SK-N-SH (cell line): ENCODE data around the gene CEP152. TPM values are rescaled to one million over a fixed set of nuclear protein-coding genes. Genes with fewer than 3 reads are reported as not detected.

ENCODE experiments used
- CTCF ChIA-PET: fragments of 300-600, 350-600 bp; formaldehyde crosslinking; extraction: SDS; loops from one replicate; lab custom pipeline; 2021; lab: Yijun Ruan, JAX
- POLR2A ChIA-PET: fragments of 350-600 bp; sonication (Branson Sonifier 250); formaldehyde crosslinking; extraction: SDS; loops from one replicate; lab custom pipeline; 2020; ENCODE audit warnings: antibody characterized with exemption, inconsistent platforms; lab: Yijun Ruan, JAX
- DNase-seq: peaks from one replicate; pipeline ENCODE4 v3.0.0; 2012
- H2AFZ ChIP-seq: fragments of 200-600 bp; sonication (generic); 2 replicates; pipeline ENCODE4 v1.8.1; 2016; ENCODE audit warnings: antibody characterized with exemption, mild to moderate bottlenecking, low read depth
- H3F3A ChIP-seq: fragments of 200-600 bp; sonication (generic); replicated peaks from 2 replicates; pipeline ENCODE3; 2016; ENCODE audit warnings: antibody characterized with exemption, mild to moderate bottlenecking; ENCODE audit not compliant: insufficient read depth
- H3K27ac ChIP-seq, 2 experiments: fragments of 200-500 bp in 1 of 2; fragments of 200-600 bp in 1 of 2; sonication (Bioruptor generic) in 1 of 2; sonication (generic), shearing (Covaris generic) in 1 of 2; 2 replicates each; pipeline versions ENCODE4 v1.5.1 to v1.6.1; 2014 to 2016; ENCODE audit warnings: low read depth in 2 of 2, inconsistent platforms in 1 of 2, low read length in 1 of 2, mild to moderate bottlenecking in 1 of 2, mixed read lengths in 1 of 2
- H3K27me3 ChIP-seq: fragments of 200-600 bp; sonication (generic), shearing (Covaris generic); 2 replicates; pipeline ENCODE4 v1.6.1; 2016; ENCODE audit warnings: mixed run types; ENCODE audit not compliant: insufficient read depth
- H3K36me3 ChIP-seq, 2 experiments: fragments of 200-500 bp in 1 of 2; fragments of 200-600 bp in 1 of 2; sonication (Bioruptor generic) in 1 of 2; sonication (generic) in 1 of 2; replicated peaks in 1 of 2; 2 replicates each; pipeline versions ENCODE3 to v1.5.1; 2014 to 2016; ENCODE audit warnings: low read length in 1 of 2, mild to moderate bottlenecking in 1 of 2; ENCODE audit not compliant: insufficient read depth in 2 of 2, control insufficient read depth in 1 of 2
- H3K4me1 ChIP-seq, 2 experiments: fragments of 200-500 bp in 1 of 2; fragments of 200-600 bp in 1 of 2; sonication (Bioruptor generic) in 1 of 2; sonication (generic), shearing (Covaris generic) in 1 of 2; 2 replicates each; pipeline versions ENCODE4 v1.5.1 to v1.6.1; 2014 to 2016; ENCODE audit warnings: low read depth in 1 of 2, low read length in 1 of 2, mixed run types in 1 of 2; ENCODE audit not compliant: insufficient read depth in 2 of 2, control insufficient read depth in 1 of 2
- H3K4me2 ChIP-seq: fragments of 200-600 bp; sonication (generic), shearing (Covaris generic); 2 replicates; pipeline ENCODE4 v1.6.1; 2017; ENCODE audit warnings: mixed run types
- H3K4me3 ChIP-seq, 2 experiments: fragments of 200-500 bp in 1 of 2; fragments of 200-600 bp in 1 of 2; sonication (Bioruptor generic) in 1 of 2; sonication (generic), shearing (Covaris generic) in 1 of 2; 2 replicates each; pipeline versions ENCODE4 v1.5.1 to v1.8.1; 2014 to 2016; ENCODE audit warnings: low read depth in 2 of 2, inconsistent platforms in 1 of 2, low read length in 1 of 2, mild to moderate bottlenecking in 1 of 2, mixed read lengths in 1 of 2, moderate library complexity in 1 of 2
- H3K79me2 ChIP-seq: fragments of 200-600 bp; sonication (generic); 2 replicates; pipeline ENCODE4 v1.8.1; 2017; ENCODE audit warnings: mild to moderate bottlenecking; ENCODE audit not compliant: insufficient read depth
- H3K9ac ChIP-seq: fragments of 200-600 bp; sonication (generic); 2 replicates; pipeline ENCODE4 v1.6.1; 2017; ENCODE audit warnings: mixed run types
- H3K9me2 ChIP-seq: fragments of 200-600 bp; sonication (generic); 2 replicates; pipeline ENCODE4 v1.6.1; 2017; ENCODE audit warnings: mixed run types
- H3K9me3 ChIP-seq: fragments of 200-600 bp; sonication (generic); 2 replicates; pipeline ENCODE4 v1.6.1; 2017; ENCODE audit warnings: mixed run types, mild to moderate bottlenecking, moderate library complexity
- H4K20me1 ChIP-seq: fragments of 200-600 bp; sonication (generic); 2 replicates; pipeline ENCODE4 v1.6.1; 2017; ENCODE audit warnings: mild to moderate bottlenecking, mixed run types; ENCODE audit not compliant: insufficient read depth
- ELF1 ChIP-seq: IDR thresholded peaks from 2 replicates; pipeline ENCODE4 v1.4.0; 2012
- EZH2phosphoT487 ChIP-seq: fragments of 200-600 bp; sonication (generic); IDR thresholded peaks from 2 replicates; pipeline ENCODE4 v1.6.1; 2017; ENCODE audit warnings: low read depth, mixed run types, mild to moderate bottlenecking, antibody characterized with exemption, moderate library complexity, borderline replicate concordance
- FOSL2 ChIP-seq: IDR thresholded peaks from 2 replicates; pipeline ENCODE4 v1.4.0; 2012; ENCODE audit warnings: low read depth, mild to moderate bottlenecking, moderate library complexity, borderline replicate concordance
- FOXM1 ChIP-seq: IDR thresholded peaks from 2 replicates; pipeline ENCODE4 v1.4.0; 2012; ENCODE audit warnings: low read depth, mild to moderate bottlenecking
- GABPA ChIP-seq: IDR thresholded peaks from 2 replicates; pipeline ENCODE4 v1.4.0; 2012; ENCODE audit warnings: low read depth, mild to moderate bottlenecking
- IRF3 ChIP-seq: fragments of 150-350 bp; IDR thresholded peaks from 2 replicates; pipeline ENCODE4 v1.6.1; 2016; ENCODE audit warnings: mild to moderate bottlenecking, low read depth, low read length
- MAX ChIP-seq: IDR thresholded peaks from 2 replicates; pipeline ENCODE4 v1.4.0; 2012; ENCODE audit warnings: low read depth
- MXI1 ChIP-seq: IDR thresholded peaks from 2 replicates; pipeline ENCODE4 v1.6.1; 2012; ENCODE audit warnings: mild to moderate bottlenecking, low read depth, low read length, improper control_type of control experiment
- NFIC ChIP-seq: IDR thresholded peaks from 2 replicates; pipeline ENCODE4 v1.4.0; 2012; ENCODE audit warnings: borderline replicate concordance
- NRF1 ChIP-seq: IDR thresholded peaks from 2 replicates; pipeline ENCODE4 v1.6.1; 2012; ENCODE audit warnings: low read depth, mild to moderate bottlenecking, low read length
- PBX3 ChIP-seq: IDR thresholded peaks from 2 replicates; pipeline ENCODE4; 2012
- RAD21 ChIP-seq: IDR thresholded peaks from 2 replicates; pipeline ENCODE4 v1.6.1; 2012; ENCODE audit warnings: mild to moderate bottlenecking, low read length
- TEAD4 ChIP-seq: IDR thresholded peaks from 2 replicates; pipeline ENCODE4 v1.4.0; 2012; ENCODE audit warnings: mild to moderate bottlenecking, borderline replicate concordance; ENCODE audit not compliant: insufficient read depth
- YY1 ChIP-seq: IDR thresholded peaks from 2 replicates; pipeline ENCODE4 v1.4.0; 2012; ENCODE audit warnings: low read depth, mild to moderate bottlenecking
- WGBS: methylation state at CpG from one replicate; pipeline ENCODE4 v1.1.6; 2017; ENCODE audit warnings: low lambda C conversion rate; 5-methylcytosine and 5-hydroxymethylcytosine counted together
- polyA plus RNA-seq, 3 experiments: library from polyadenylated mRNA; depleted of rRNA; stranded (reverse); fragments of >200 nt; gene quantifications; 2 replicates each; pipeline ENCODE4 v1.2.3, GENCODE V29; 2012

CEP152 gene
- polyA plus RNA-seq, 1 of the 3 experiments (the other 2 are of a cell fraction): 0.71 TPM

- H3K9ac ChIP-seq: no peak overlapping the region
- no peaks in the 10 kb centered on the region for H3K27me3 ChIP-seq
- H3F3A ChIP-seq: no peaks in the 10 kb centered on the region
- TF ChIP-seq GABPA (no peak), MAX (no peak), MXI1 (no peak), PBX3 (no peak), NFIC (no peak), FOXM1 (no peak), IRF3 (no peak), EZH2phosphoT487 (no peak), TEAD4 (no peak), RAD21 (no peak)
- WGBS: 61% methylated on average over 2 of the region's 2 CpGs
- no peak overlapping the region for H3K27ac ChIP-seq
- no peak overlapping the region for H3K4me3 ChIP-seq
- ChIA-PET POLR2A (no interaction called here), CTCF (interaction anchor here (0.9 kb wide), 1 partner anchor 11 kb away, joined by 4 read pairs; no protein-coding TSS in a partner anchor)
- peaks cover under 1 to 4% of the 10 kb centered on the region in 2 experiments; a peak in 3 of 4 replicates for H3K4me1 ChIP-seq
- H3K79me2 ChIP-seq: no peaks in the 10 kb centered on the region
- no peaks in the 10 kb centered on the region for H3K9me3 ChIP-seq
- H3K9me2 ChIP-seq: no peaks in the 10 kb centered on the region
- no peak overlapping the region for H2AFZ ChIP-seq
- H3K36me3 ChIP-seq: no peaks in the 10 kb centered on the region
- DNase-seq: no peak
- H4K20me1 ChIP-seq: no peaks in the 10 kb centered on the region
- H3K4me2 ChIP-seq: no peak overlapping the region
Observed at GRCh38 chr15:48850648-48851047, 39.8 kb upstream of the CEP152 start.

DNA sequence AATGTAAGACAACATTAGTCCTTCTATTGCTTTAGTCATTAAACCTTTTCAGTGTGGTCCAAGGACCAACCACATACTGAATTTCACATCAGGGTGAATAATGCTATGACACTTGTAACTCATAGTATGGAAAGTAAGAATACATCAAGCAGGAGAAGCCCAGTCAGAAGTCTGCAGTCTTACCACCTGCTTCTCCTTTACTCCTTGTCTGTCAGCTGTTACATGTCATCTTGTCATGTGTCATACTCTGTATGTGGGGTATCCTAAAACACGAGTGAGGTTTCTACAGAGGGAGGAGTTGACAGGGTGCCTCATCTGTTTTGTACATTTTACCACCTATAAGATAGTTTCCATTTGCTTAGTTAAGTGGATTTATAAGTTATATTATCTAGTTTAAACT is 34.3 kb upstream of the CEP152 start:
- H3K4me2 ChIP-seq: no peak overlapping the region
- ChIA-PET CTCF (interaction anchor here (1.2 to 1.4 kb wide), 2 partner anchors 11 to 17 kb away, joined by 4 to 6 read pairs; no protein-coding TSS in a partner anchor), POLR2A (no interaction called here)
- H3K27ac ChIP-seq: no peak overlapping the region
- H3K9me2 ChIP-seq: no peaks in the 10 kb centered on the region
- H4K20me1 ChIP-seq: no peaks in the 10 kb centered on the region
- WGBS: 45% methylated on average over 1 of the region's 1 CpG
- no peaks in the 10 kb centered on the region for H3F3A ChIP-seq
- DNase-seq: no peak
- H3K4me1 ChIP-seq: no peaks in the 10 kb centered on the region; a peak in 1 of 4 replicates
- no peak overlapping the region for H3K4me3 ChIP-seq
- H3K9ac ChIP-seq: no peak overlapping the region
- H3K27me3 ChIP-seq: no peaks in the 10 kb centered on the region
- H3K36me3 ChIP-seq: no peaks in the 10 kb centered on the region
- H3K79me2 ChIP-seq: no peaks in the 10 kb centered on the region
- TF ChIP-seq EZH2phosphoT487 (no peak), YY1 (no peak), PBX3 (no peak), ELF1 (no peak), FOSL2 (no peak), NRF1 (no peak)
- H2AFZ ChIP-seq: no peak overlapping the region
- H3K9me3 ChIP-seq: no peaks in the 10 kb centered on the region
